Heart left ventricle (tissue), 13 donors: ENCODE measurements around the gene MICAL1.

Experiments
- POLR2A ChIP-seq, 2 donors: fragments of 450-650 bp; IDR thresholded peaks; one replicate each; pipeline ENCODE4 v1.6.1; 2017; ENCODE audit warnings: antibody characterized with exemption in 2 of 2, mild to moderate bottlenecking in 2 of 2, moderate library complexity in 2 of 2
- TF ChIP-seq, protein P1 (sequence below), 12 donors: fragments of 200-600 bp; sonication (generic) in 4 of 12; IDR thresholded peaks; one replicate each; pipeline versions ENCODE4 v1.5.0 to v1.8.0; 2018 to 2022; ENCODE audit warnings: antibody characterized with exemption in 12 of 12, mild to moderate bottlenecking in 5 of 12
- donor health status: ischemic (EF 13 %, LVEDD 7.1; RV severe dilation, severe dysfunction).
- donor health status: DM: no; HTN: yes; CAD: no.
- donor health status: DM: no; HTN: no; CAD: no.
- donor health status: ischemic (EF 25% LVEDD 6.9; RV normal size, moderate dysfunction).
- donor health status: ischemic (EF 25% LVEDD 5.7; RV mildly dilated, moderate dysfunction).
- donor health status: ischemic (EF 35%, LVEDD 5.7; RV mildly dilated, moderate dysfunction).
- donor health status: nonischemic (EF 11% LVEDD 7.7; RV severe dilation, severe dysfunction).
- donor health status: DM: yes; HTN: yes; CAD: no.
- donor health status: PGD.
- donor health status: ischemic (EF 29% LVEDD 5.4; RV normal size, mild dysfunction).
- donor health status: nonischemic (EF 23%, LVEDD 6.1; RV moderate dilation, normal function).

DNA sequence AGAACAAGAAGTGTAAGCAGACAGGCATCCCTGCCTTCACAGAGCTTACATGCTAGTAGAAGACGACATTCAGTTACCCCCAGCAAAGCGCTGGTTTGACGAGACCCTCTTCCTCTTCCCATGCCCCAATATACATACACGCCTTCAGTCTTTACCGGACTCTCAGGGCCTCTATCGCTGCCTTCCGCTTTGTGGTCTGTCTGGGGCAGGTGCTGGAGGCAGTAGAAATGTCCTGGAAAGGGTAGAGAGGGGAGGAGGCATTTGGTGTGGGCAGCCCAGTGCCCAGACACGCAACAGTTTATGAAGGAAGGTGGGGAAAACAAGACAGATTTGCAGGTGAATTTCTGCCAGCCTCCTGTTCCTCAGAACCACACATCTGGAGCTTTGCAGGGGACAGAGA, 9.0 kb downstream of the MICAL1 start:
- TF ChIP-seq POLR2A (IDR thresholded peaks at IDR 0.05) = no peak
- TF ChIP-seq, protein P1, sequence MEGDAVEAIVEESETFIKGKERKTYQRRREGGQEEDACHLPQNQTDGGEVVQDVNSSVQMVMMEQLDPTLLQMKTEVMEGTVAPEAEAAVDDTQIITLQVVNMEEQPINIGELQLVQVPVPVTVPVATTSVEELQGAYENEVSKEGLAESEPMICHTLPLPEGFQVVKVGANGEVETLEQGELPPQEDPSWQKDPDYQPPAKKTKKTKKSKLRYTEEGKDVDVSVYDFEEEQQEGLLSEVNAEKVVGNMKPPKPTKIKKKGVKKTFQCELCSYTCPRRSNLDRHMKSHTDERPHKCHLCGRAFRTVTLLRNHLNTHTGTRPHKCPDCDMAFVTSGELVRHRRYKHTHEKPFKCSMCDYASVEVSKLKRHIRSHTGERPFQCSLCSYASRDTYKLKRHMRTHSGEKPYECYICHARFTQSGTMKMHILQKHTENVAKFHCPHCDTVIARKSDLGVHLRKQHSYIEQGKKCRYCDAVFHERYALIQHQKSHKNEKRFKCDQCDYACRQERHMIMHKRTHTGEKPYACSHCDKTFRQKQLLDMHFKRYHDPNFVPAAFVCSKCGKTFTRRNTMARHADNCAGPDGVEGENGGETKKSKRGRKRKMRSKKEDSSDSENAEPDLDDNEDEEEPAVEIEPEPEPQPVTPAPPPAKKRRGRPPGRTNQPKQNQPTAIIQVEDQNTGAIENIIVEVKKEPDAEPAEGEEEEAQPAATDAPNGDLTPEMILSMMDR (IDR thresholded peaks at IDR 0.05) = no peak
